PC-3 (cell line): Measurements from ENCODE around the gene SF3A1.

ENCODE experiments used
- CTCF ChIP-seq: fragments of 300-600 bp; sonication (generic); conservative IDR thresholded peaks from 2 replicates; pipeline ENCODE4 v1.5.1; 2017; ENCODE audit warnings: antibody characterized with exemption, low read depth, mild to moderate bottlenecking, low read length
- EZH2 ChIP-seq: fragments of 300-600 bp; sonication (generic); IDR thresholded peaks from one replicate; pipeline ENCODE4 v1.6.1; 2017; ENCODE audit warnings: antibody characterized with exemption, mild to moderate bottlenecking, low read length; ENCODE audit not compliant: unreplicated experiment

- TF ChIP-seq CTCF (no peak), EZH2 (no peak)
These were observed 29.9 kb downstream of the SF3A1 start, which contains the start of gene TBC1D10A for GRCh38 chr22:30326706-30327362.
